GM21528 (cell line): ENCODE data around the gene MAGEH1.

Experiments used
- ATAC-seq: cut with Tn5 transposase; IDR thresholded peaks from one replicate; pipeline ENCODE4 v1.9.1; 2021; ENCODE audit warnings: mild to moderate bottlenecking, moderate library complexity; ENCODE audit not compliant: unreplicated experiment, low FRiP score

Gene MAGEH1

GRCh38 chrX:55489314-55490009, 37.5 kb downstream of the MAGEH1 start, which contains the start of gene USP51:
Gene USP51, minus strand, starts transcription at chrX:55489848. Its CDS starts 909 bp downstream, at chrX:55488939.
- peak; percentile 60 for ATAC-seq

GRCh38 chrX:55490121-55490520, 38.2 kb downstream of the MAGEH1 start:
- ATAC-seq, result no peak

- no peak for ATAC-seq
Measured at GRCh38 chrX:55490974-55491373, 39.0 kb downstream of the MAGEH1 start.
